Measurements from ENCODE around the gene PAN3. TPM values are rescaled to one million over a fixed set of nuclear protein-coding genes. Genes with fewer than 3 reads are reported as not detected.
A peak's percentile ranks its signal among the peaks of the same experiment; 100 is the strongest.

Gene PAN3
- total RNA-seq, 4 donors from 2014 or later, result 5.5 to 14.7 (median 9.4) TPM

DNA sequence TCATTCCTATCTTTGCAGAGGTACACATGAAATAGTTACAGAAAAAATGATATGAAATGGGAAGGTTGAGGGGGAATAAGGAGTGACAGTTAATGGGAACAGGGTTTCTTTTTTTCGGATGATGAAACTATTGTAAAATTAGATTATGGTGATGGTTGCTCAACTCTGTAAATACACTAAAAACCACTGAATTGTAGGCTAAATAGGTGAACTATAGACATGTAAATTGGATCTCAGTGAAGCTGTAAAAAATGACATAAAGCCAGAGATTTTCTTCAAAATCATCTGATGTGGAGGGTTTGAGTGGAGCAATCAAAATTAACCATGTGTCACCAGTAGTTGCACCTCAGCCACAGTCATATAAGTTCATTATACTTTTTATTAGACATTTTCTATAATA, 31.4 kb upstream of the PAN3 start:
- Histone ChIP-seq H3K9me3 (no peaks in the 10 kb centered on the region), H3K4me1 (no peaks in the 10 kb centered on the region), H3K4me3 (no peak overlapping the region), H3K27ac (no peak overlapping the region), H3K27me3 (peaks cover 7 to 24% (median 11%) of the 10 kb centered on the region in 3 donors), H3K36me3 (no peaks in the 10 kb centered on the region)
- no peak for ATAC-seq
- DNase-seq, result no peak
- in situ Hi-C loops (cut with MboI; ENCODE audit: low sequenced_read_pairs in 4 of 4) (no loop called here), intact Hi-C loops (cut with DNase I; ENCODE audit: low total_unique reads) (no loop called here)
- TF ChIP-seq POLR2A (IDR thresholded peaks at IDR 0.05), result no peak
- TF ChIP-seq, protein P1, sequence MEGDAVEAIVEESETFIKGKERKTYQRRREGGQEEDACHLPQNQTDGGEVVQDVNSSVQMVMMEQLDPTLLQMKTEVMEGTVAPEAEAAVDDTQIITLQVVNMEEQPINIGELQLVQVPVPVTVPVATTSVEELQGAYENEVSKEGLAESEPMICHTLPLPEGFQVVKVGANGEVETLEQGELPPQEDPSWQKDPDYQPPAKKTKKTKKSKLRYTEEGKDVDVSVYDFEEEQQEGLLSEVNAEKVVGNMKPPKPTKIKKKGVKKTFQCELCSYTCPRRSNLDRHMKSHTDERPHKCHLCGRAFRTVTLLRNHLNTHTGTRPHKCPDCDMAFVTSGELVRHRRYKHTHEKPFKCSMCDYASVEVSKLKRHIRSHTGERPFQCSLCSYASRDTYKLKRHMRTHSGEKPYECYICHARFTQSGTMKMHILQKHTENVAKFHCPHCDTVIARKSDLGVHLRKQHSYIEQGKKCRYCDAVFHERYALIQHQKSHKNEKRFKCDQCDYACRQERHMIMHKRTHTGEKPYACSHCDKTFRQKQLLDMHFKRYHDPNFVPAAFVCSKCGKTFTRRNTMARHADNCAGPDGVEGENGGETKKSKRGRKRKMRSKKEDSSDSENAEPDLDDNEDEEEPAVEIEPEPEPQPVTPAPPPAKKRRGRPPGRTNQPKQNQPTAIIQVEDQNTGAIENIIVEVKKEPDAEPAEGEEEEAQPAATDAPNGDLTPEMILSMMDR (IDR thresholded peaks at IDR 0.05 in 4 of 5, conservative IDR thresholded peaks at IDR 0.05 in 1 of 5), result no peak

DNA sequence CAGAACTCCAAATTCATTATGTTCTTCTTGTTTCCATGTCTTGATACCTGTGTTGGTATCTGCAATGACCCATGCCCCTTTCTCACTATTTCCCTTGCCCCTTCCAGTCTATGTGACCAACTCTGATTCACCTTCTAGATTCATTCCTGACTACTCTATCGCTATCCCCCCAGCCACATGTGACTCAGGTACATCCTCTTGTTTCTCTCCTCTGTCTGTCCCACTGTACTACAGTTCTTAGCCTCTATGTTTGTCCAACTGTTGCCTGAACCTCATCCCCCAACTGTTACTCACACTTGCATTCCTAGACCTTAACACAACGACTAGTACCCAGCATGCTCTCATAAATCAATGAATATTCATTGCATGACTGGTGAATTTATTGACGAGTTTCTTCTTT, 27.9 kb upstream of the PAN3 start:
- Histone ChIP-seq H3K4me3 (no peak overlapping the region), H3K36me3 (no peaks in the 10 kb centered on the region), H3K27ac (no peak overlapping the region), H3K27me3 (no peaks in the 10 kb centered on the region), H3K4me1 (no peaks in the 10 kb centered on the region), H3K9me3 (no peaks in the 10 kb centered on the region)
- DNase-seq (no peak), ATAC-seq (no peak)
- intact Hi-C loops (cut with DNase I; ENCODE audit: low total_unique reads) (no loop called here), in situ Hi-C loops (cut with MboI; ENCODE audit: low sequenced_read_pairs in 4 of 4) (no loop called here)
- TF ChIP-seq POLR2A (IDR thresholded peaks at IDR 0.05), result no peak
- TF ChIP-seq, protein P1 (IDR thresholded peaks at IDR 0.05 in 4 of 5, conservative IDR thresholded peaks at IDR 0.05 in 1 of 5), result no peak

GRCh38 chr13:28116736-28117135, 21.6 kb upstream of the PAN3 start:
- no peak overlapping the region for H3K4me3 ChIP-seq
- no peaks in the 10 kb centered on the region for H3K36me3 ChIP-seq
- no peak for TF ChIP-seq POLR2A (IDR thresholded peaks at IDR 0.05)
- TF ChIP-seq, protein P1 (IDR thresholded peaks at IDR 0.05 in 4 of 5, conservative IDR thresholded peaks at IDR 0.05 in 1 of 5), result no peak
- H3K27me3 ChIP-seq, result no peaks in the 10 kb centered on the region
- ATAC-seq (no peak), DNase-seq (no peak)
- H3K27ac ChIP-seq, result no peak overlapping the region
- H3K4me1 ChIP-seq, result no peaks in the 10 kb centered on the region
- in situ Hi-C loops (cut with MboI; ENCODE audit: low sequenced_read_pairs in 4 of 4), result no loop called here
- intact Hi-C loops (cut with DNase I; ENCODE audit: low total_unique reads), result no loop called here
- H3K9me3 ChIP-seq, result no peaks in the 10 kb centered on the region

GRCh38 chr13:28117689-28118377, 20.5 kb upstream of the PAN3 start:
- intact Hi-C loops (cut with DNase I; ENCODE audit: low total_unique reads), result no loop called here
- no peaks in the 10 kb centered on the region for H3K4me1 ChIP-seq
- ATAC-seq, result no peak
- no peaks in the 10 kb centered on the region for H3K27me3 ChIP-seq
- no peak overlapping the region for H3K4me3 ChIP-seq
- DNase-seq, result peak in 1 of 2 donors; percentile 34
- in situ Hi-C loops (cut with MboI; ENCODE audit: low sequenced_read_pairs in 4 of 4), result no loop called here
- H3K9me3 ChIP-seq, result no peaks in the 10 kb centered on the region
- TF ChIP-seq, protein P1 (IDR thresholded peaks at IDR 0.05 in 4 of 5, conservative IDR thresholded peaks at IDR 0.05 in 1 of 5), result no peak
- TF ChIP-seq POLR2A (IDR thresholded peaks at IDR 0.05), result no peak
- H3K36me3 ChIP-seq, result no peaks in the 10 kb centered on the region
- H3K27ac ChIP-seq, result no peak overlapping the region

DNA sequence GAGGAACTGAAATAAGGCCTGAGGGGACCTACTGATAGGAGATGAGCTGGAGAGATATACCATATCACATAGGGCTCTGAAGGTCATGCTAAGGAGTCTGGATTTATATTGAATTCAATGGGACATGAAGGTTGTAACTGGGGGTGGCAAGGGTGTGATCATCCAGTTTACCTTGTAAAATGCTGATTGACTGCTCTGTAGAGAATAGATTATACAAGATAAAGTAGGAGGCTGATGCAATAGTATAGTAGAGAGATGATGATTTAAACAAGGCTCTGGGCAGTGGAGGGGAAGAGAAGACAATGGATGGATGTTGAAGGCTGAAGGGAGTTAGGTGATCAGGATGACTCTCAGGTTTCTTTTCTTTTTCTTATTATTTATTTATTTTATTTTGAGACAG, 18.0 kb upstream of the PAN3 start:
- H3K27ac ChIP-seq, result no peak overlapping the region
- intact Hi-C loops (cut with DNase I; ENCODE audit: low total_unique reads), result no loop called here
- in situ Hi-C loops (cut with MboI; ENCODE audit: low sequenced_read_pairs in 4 of 4), result no loop called here
- H3K36me3 ChIP-seq, result no peaks in the 10 kb centered on the region
- H3K4me1 ChIP-seq, result no peaks in the 10 kb centered on the region
- ATAC-seq (no peak), DNase-seq (no peak)
- H3K27me3 ChIP-seq, result peaks cover 0 to 4% (median 0%) of the 10 kb centered on the region in 3 donors
- H3K9me3 ChIP-seq, result no peaks in the 10 kb centered on the region
- H3K4me3 ChIP-seq, result no peak overlapping the region
- TF ChIP-seq, protein P1 (IDR thresholded peaks at IDR 0.05 in 4 of 5, conservative IDR thresholded peaks at IDR 0.05 in 1 of 5), result no peak
- no peak for TF ChIP-seq POLR2A (IDR thresholded peaks at IDR 0.05)
